HG03378 (cell line): ENCODE measurements around the gene PLA2G4B.
"Not testable (repeated sequence)": the region's sequence is repeated elsewhere in the genome, so short reads cannot be mapped to it uniquely, and the experiment has no call there.

Source experiments
- ATAC-seq: cut with Tn5 transposase; IDR thresholded peaks from one replicate; pipeline ENCODE4 v1.9.1; 2021; ENCODE audit warnings: mild to moderate bottlenecking, moderate library complexity; ENCODE audit not compliant: unreplicated experiment

Gene PLA2G4B

DNA sequence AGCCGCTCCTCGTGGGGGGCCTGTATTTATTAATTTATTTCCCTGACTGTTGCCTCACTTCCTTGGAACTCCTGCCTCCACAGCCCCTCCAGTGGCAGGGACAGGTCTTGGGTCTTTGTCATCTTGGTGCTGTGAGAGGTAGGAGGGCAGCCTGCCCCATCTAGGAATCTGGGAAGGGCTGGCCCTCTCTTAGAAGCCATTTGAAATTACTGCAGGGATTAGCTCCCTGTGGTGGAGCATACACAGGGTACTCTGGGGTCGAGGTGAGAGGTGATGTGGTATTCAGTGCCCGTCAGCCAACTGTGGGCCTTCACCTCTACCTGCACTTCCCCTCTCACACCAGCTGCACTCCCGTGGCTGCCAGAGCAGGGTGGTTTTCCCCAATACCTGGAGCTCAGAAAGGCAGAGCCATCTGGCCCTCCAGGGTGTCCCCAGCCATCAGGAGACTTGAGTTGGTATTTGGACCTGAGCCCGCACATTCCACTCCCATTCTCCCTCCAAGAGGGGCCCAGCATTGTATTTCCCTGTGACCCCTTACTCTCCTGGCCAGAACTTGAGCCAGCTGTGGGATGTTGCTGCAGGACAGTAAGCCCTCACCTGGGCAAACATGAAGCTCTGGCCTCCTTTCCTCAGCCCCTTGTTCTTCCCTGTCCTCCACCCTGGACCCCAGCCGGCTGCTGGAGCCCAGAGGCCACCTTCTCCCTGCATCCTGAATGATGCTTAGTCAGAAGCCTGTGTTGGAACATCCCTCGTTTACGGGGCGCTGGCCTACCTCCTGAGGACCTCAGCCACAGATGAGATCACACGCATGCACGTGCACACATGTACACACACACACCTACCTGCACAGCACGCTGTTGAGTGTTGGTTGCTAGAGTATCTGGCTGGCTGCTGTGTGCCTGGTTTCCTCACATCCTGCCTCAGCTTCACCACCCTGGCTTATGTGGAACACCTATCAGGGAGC lies 12.8 kb upstream of the PLA2G4B start:
- ATAC-seq: no peak

- no peak for ATAC-seq
Observed at GRCh38 chr15:41827290-41827879, 11.3 kb upstream of the PLA2G4B start.

- ATAC-seq: no peak
Observed at GRCh38 chr15:41827880-41828806, 10.5 kb upstream of the PLA2G4B start, which contains the start of gene JMJD7. TSS of gene JMJD7 (plus strand) at chr15:41828092. CDS start at chr15:41828125, 33 bp downstream.

- no peak for ATAC-seq
Observed at GRCh38 chr15:41828807-41829141, 9.9 kb upstream of the PLA2G4B start.

GRCh38 chr15:41829959-41830646 lies 8.5 kb upstream of the PLA2G4B start:
- no peak for ATAC-seq

GRCh38 chr15:41831291-41831690 lies 7.4 kb upstream of the PLA2G4B start:
- not testable (repeated sequence) for ATAC-seq

GRCh38 chr15:41832208-41832607 lies 6.4 kb upstream of the PLA2G4B start:
- no peak for ATAC-seq

- no peak for ATAC-seq
Observed at GRCh38 chr15:41832875-41833274, 5.8 kb upstream of the PLA2G4B start.

- ATAC-seq: no peak
Observed at GRCh38 chr15:41834096-41834495, 4.6 kb upstream of the PLA2G4B start.

DNA sequence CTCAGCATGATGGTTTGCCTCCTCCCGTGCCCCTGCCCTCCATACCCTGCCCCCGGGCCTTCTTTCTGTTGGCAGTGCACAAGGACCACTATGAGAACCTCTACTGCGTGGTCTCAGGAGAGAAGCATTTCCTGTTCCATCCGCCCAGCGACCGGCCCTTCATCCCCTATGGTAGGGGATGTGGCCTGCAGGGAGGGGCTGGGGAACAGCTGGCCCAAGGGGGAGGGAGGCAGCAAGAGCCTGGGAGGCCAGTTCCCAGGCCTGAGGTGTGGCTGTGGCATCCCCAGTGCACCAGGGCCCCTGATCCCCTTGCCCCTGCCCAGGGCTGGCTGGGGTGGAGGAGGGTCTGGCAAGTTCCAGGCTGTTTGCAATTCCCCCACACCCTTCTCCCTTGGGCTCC lies 2.6 kb upstream of the PLA2G4B start:
- no peak for ATAC-seq

DNA sequence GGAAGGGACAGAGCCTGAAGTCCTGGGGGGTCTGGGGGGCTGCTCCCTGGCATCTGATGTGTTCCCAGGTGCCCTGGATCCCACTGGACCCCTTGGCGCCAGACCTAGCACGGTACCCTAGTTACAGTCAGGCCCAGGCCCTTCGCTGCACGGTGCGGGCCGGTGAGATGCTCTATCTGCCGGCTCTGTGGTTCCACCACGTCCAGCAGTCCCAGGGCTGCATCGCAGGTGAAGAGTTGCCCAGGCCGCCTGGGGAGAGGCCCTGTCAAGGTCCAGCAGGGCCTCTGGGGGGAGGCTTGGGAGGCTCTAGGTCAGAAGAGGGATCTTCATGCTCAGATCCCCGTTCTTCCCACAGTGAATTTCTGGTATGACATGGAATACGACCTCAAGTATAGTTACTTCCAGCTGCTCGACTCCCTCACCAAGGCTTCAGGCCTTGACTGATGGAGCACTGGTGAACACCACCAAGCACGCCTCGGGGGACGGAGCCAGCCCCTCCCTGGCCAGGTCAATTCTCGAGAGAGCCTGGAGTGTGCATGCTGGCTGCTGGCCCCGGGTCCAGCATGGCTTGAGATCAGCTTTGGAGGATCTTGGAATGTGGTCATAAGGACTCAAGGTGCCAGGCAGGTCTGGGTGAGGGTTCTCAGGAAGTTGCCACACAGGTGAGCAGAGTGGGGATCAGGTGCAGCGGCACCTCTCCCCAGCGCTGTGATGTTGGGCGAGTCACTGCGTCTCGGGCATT lies 1.8 kb upstream of the PLA2G4B start:
- ATAC-seq: no peak

- ATAC-seq: no peak
Observed at GRCh38 chr15:41839781-41840491, 1.3 kb downstream of the PLA2G4B start.

- no peak for ATAC-seq
Observed at GRCh38 chr15:41840673-41841072, 2.0 kb downstream of the PLA2G4B start.

- ATAC-seq: no peak
Observed at GRCh38 chr15:41841131-41841530, 2.5 kb downstream of the PLA2G4B start.

DNA sequence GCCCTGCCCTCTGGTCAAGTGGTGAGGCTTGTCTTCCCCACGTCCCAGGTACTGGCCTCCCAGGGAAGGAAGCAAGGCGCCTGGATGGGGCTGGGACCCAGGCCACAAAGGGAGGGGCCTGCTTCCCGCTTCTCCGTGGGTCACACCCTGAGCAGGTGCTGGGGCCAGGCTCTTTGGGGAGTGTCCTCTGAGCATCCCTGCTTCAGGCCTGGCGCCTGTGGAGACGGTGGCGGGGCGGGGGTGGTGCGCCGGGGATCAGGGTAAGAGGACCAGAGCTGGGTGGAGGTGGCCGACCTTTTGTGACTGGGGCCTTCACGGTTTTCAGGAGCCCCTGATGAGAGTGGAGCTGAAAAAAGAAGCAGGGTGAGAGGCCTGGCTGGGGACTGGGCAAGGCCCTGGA lies 3.6 kb downstream of the PLA2G4B start:
- ATAC-seq: no peak

- no peak for ATAC-seq
Observed at GRCh38 chr15:41843571-41843970, 4.9 kb downstream of the PLA2G4B start.

DNA sequence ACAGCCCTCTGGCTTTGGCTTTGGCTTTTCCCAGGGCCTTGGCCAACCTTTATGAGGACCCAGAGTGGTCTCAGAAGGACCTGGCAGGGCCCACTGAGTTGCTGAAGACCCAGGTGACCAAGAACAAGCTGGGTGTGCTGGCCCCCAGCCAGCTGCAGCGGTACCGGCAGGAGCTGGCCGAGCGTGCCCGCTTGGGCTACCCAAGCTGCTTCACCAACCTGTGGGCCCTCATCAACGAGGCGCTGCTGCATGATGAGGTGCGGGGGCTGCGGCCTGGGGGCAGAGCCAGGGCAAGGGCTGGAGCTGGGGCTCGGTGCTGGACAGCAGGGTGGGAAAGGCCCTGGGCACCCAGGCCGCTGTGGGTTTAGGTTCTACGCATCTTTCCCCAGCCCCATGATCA lies 6.2 kb downstream of the PLA2G4B start:
- ATAC-seq: no peak

DNA sequence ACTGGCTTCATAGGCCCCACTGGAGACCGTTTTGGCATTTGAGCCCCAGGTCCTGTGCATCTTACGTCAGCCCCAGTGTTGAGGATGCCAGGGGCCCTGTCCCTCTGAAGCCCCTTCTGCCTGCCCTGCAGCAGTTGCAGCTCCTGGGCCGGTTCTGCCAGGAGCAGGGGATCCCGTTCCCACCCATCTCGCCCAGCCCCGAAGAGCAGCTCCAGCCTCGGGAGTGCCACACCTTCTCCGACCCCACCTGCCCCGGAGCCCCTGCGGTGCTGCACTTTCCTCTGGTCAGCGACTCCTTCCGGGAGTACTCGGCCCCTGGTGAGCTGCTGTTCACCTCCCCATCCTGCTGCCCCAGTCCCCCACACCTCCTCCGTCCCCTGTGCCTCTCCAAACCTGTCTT lies 8.6 kb downstream of the PLA2G4B start:
- no peak for ATAC-seq

- ATAC-seq: no peak
Observed at GRCh38 chr15:41847981-41848380, 9.3 kb downstream of the PLA2G4B start.
